Brain microvascular endothelial cell (primary cell): ENCODE data around the gene BMP8A.

Experiments
- DNase-seq: peaks from one replicate; pipeline ENCODE4 v3.0.0-alpha.2; 2020
- H3K27ac ChIP-seq: fragments of 250-450 bp; sonication (Bioruptor Pico); 2 replicates; pipeline ENCODE4 v1.5.1; 2020; ENCODE audit warnings: mild to moderate bottlenecking, moderate library complexity
- H3K27me3 ChIP-seq: fragments of 250-450 bp; sonication (Bioruptor Pico); replicated peaks from 2 replicates; pipeline ENCODE4 v1.5.1; 2020; ENCODE audit warnings: mild to moderate bottlenecking
- H3K36me3 ChIP-seq: fragments of 250-450 bp; sonication (Bioruptor Pico); replicated peaks from 2 replicates; pipeline ENCODE4 v1.5.1; 2020; ENCODE audit warnings: mild to moderate bottlenecking
- H3K4me3 ChIP-seq: 2 replicates; pipeline ENCODE4 v1.5.1; 2011; ENCODE audit warnings: low read depth, mild to moderate bottlenecking, control low read depth, low read length, moderate library complexity
- in situ Hi-C: cut with HindIII; loops from 2 replicates; pipeline ENCODE4 v1.10.0; 2017; ENCODE audit warnings: low sequenced_read_pairs, low pct_ligation_motif_present
- TF ChIP-seq, protein P1 (sequence below): IDR thresholded peaks from 2 replicates; pipeline ENCODE4 v1.5.1; 2011; ENCODE audit warnings: low read depth, mild to moderate bottlenecking, moderate library complexity, low read length, control low read depth, inconsistent platforms; ENCODE audit errors: missing control alignments

Gene BMP8A

DNA sequence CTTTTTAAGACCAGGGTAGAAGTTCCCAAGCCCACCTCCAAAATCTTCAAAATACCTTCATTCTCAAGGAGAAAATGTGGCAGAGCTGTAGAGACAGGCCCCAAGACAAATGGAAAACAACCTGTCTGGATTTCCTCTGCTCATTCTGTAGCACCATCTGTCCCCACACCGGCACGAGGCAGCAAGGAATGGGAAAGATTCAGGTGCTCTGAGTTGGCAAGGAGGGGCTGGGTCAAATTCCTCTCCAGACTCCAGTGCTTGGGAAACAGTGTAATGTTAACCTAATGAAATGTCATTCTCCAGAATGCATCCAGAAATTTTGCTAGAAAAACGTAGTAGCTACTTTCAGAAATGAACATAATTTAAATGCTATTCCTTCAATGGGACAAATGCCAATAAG is 75.9 kb downstream of the BMP8A start:
- TF ChIP-seq, protein P1, sequence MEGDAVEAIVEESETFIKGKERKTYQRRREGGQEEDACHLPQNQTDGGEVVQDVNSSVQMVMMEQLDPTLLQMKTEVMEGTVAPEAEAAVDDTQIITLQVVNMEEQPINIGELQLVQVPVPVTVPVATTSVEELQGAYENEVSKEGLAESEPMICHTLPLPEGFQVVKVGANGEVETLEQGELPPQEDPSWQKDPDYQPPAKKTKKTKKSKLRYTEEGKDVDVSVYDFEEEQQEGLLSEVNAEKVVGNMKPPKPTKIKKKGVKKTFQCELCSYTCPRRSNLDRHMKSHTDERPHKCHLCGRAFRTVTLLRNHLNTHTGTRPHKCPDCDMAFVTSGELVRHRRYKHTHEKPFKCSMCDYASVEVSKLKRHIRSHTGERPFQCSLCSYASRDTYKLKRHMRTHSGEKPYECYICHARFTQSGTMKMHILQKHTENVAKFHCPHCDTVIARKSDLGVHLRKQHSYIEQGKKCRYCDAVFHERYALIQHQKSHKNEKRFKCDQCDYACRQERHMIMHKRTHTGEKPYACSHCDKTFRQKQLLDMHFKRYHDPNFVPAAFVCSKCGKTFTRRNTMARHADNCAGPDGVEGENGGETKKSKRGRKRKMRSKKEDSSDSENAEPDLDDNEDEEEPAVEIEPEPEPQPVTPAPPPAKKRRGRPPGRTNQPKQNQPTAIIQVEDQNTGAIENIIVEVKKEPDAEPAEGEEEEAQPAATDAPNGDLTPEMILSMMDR: no peak
- no peak overlapping the region for H3K27ac ChIP-seq
- in situ Hi-C loops: no loop called here
- H3K36me3 ChIP-seq: peaks cover 100% of the 10 kb centered on the region
- no peaks in the 10 kb centered on the region for H3K27me3 ChIP-seq
- H3K4me3 ChIP-seq: no peak overlapping the region
- DNase-seq: no peak

DNA sequence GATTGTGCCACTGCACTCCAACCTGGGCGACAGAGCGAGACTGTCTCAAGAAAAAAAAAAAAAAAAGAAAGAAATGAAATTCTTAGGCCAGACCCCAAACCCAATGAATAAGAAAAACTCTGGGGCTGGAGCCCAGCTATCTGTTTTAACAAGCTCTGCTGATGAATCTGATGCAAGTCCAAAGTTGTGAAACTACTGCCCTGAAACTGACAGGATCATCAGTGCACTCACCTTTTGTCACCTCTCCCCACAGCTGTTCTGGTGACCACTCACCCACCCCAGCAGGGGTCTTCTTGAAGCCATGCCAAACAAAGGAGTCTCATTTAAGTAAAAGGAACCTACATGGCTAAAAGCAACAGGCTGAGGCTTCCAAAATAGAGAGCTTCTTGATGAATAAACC is 76.8 kb downstream of the BMP8A start:
- H3K36me3 ChIP-seq: peaks cover 96% of the 10 kb centered on the region
- no peak overlapping the region for H3K4me3 ChIP-seq
- no peak overlapping the region for H3K27ac ChIP-seq
- TF ChIP-seq, protein P1: no peak
- DNase-seq: no peak
- no peaks in the 10 kb centered on the region for H3K27me3 ChIP-seq
- in situ Hi-C loops: no loop called here

- H3K27me3 ChIP-seq: no peaks in the 10 kb centered on the region
- no peak overlapping the region for H3K27ac ChIP-seq
- no peak overlapping the region for H3K4me3 ChIP-seq
- peaks cover 87% of the 10 kb centered on the region for H3K36me3 ChIP-seq
- in situ Hi-C loops: no loop called here
- TF ChIP-seq, protein P1: no peak
- DNase-seq: no peak
Observed at GRCh38 chr1:39569034-39569433, 77.6 kb downstream of the BMP8A start.

DNA sequence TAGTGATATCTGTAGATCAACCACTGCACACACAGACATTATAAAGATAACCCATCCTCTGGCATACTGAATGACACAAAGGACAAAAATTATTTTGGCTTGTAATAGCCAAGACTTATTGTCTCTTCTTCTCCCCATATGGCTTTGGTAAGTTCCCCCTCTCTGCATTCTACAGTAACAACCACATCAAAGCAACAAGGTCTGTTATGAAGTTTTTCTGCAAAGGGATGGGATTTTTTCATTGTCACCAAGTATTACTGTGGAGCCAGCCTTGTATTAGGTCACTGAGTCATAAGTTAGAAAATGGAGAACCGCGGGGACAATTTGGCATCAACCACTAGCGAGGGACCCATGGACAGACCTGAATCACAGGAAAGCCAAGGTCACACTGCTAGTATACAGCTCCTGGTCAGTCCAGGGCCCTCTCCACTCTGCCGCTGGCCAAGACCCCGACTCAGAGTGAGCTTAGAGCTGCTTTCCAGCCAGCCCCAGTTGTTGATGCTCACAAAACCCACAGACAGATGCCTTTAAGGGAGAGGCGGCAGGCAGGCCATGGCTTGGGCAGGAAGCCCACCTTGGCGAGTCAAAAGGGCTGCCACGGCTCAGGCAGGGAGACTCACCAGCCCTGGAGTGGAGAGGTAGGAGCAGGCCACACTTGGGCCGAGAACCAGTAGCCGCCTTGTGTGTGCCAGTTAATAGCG is 79.2 kb downstream of the BMP8A start:
- H3K27ac ChIP-seq: no peak overlapping the region
- H3K27me3 ChIP-seq: no peaks in the 10 kb centered on the region
- H3K36me3 ChIP-seq: peaks cover 79% of the 10 kb centered on the region
- TF ChIP-seq, protein P1: no peak
- no peak for DNase-seq
- no peak overlapping the region for H3K4me3 ChIP-seq
- in situ Hi-C loops: no loop called here

- in situ Hi-C loops: no loop called here
- DNase-seq: no peak
- Histone ChIP-seq H3K4me3 (no peak overlapping the region), H3K36me3 (peaks cover 74% of the 10 kb centered on the region), H3K27me3 (no peaks in the 10 kb centered on the region), H3K27ac (no peak overlapping the region)
- TF ChIP-seq, protein P1: no peak
Observed at GRCh38 chr1:39571178-39571483, 79.7 kb downstream of the BMP8A start.
